Esophagus (tissue), 2 donors: ENCODE results near the gene UBE2M. TPM values are rescaled to one million over a fixed set of nuclear protein-coding genes. Genes with fewer than 3 reads are reported as not detected.
"Not testable (repeated sequence)": the region's sequence is repeated elsewhere in the genome, so short reads cannot be mapped to it uniquely, and the experiment has no call there.

Experiments
- H3K27ac ChIP-seq, 2 donors: one replicate each; pipeline ENCODE4 v1.5.1; 2013; ENCODE audit warnings: low read depth in 2 of 2, mild to moderate bottlenecking in 2 of 2, inconsistent platforms in 1 of 2, low read length in 1 of 2, moderate library complexity in 1 of 2
- H3K27me3 ChIP-seq, 2 donors: one replicate each; pipeline ENCODE4 v1.6.1; 2013; ENCODE audit warnings: low read length in 2 of 2, control low read depth in 1 of 2, mild to moderate bottlenecking in 1 of 2; ENCODE audit not compliant: insufficient read depth in 2 of 2, control insufficient read depth in 1 of 2
- H3K36me3 ChIP-seq, 2 donors: one replicate each; pipeline ENCODE4 v1.6.1; 2013; ENCODE audit warnings: low read length in 1 of 2; ENCODE audit not compliant: control insufficient read depth in 2 of 2, insufficient read depth in 2 of 2
- H3K4me1 ChIP-seq, 2 donors: one replicate each; pipeline ENCODE4 v1.6.1; 2013; ENCODE audit warnings: low read length in 1 of 2; ENCODE audit not compliant: control insufficient read depth in 2 of 2, insufficient read depth in 2 of 2
- H3K4me3 ChIP-seq, 2 donors: one replicate each; pipeline ENCODE4 v1.5.1; 2013; ENCODE audit warnings: low read length in 2 of 2, mild to moderate bottlenecking in 2 of 2, low read depth in 1 of 2, moderate library complexity in 1 of 2
- H3K9me3 ChIP-seq, 2 donors: one replicate each; pipeline ENCODE4 v1.6.1; 2013; ENCODE audit warnings: mild to moderate bottlenecking in 2 of 2, low read depth in 1 of 2, low read length in 1 of 2, moderate library complexity in 1 of 2; ENCODE audit not compliant: control insufficient read depth in 2 of 2, insufficient read depth in 1 of 2
- WGBS, 2 donors: extraction: QIAGEN DNeasy Blood & Tissue Kit; methylation state at CpG; one replicate each; pipeline ENCODE4 v1.1.7; 2013; 5-methylcytosine and 5-hydroxymethylcytosine counted together
- polyA plus RNA-seq, 2 donors: library from polyadenylated mRNA; stranded (reverse); fragments of 200-250 nt; gene quantifications; one replicate each; pipeline ENCODE4 v1.2.3, GENCODE V29; 2013
- donor health status: healthy with polysubstance abuse.
- donor health status: Bipolar disorder and iron deficiency.

The UBE2M gene
- polyA plus RNA-seq, 2 donors: 22.7 to 41.4 TPM

DNA sequence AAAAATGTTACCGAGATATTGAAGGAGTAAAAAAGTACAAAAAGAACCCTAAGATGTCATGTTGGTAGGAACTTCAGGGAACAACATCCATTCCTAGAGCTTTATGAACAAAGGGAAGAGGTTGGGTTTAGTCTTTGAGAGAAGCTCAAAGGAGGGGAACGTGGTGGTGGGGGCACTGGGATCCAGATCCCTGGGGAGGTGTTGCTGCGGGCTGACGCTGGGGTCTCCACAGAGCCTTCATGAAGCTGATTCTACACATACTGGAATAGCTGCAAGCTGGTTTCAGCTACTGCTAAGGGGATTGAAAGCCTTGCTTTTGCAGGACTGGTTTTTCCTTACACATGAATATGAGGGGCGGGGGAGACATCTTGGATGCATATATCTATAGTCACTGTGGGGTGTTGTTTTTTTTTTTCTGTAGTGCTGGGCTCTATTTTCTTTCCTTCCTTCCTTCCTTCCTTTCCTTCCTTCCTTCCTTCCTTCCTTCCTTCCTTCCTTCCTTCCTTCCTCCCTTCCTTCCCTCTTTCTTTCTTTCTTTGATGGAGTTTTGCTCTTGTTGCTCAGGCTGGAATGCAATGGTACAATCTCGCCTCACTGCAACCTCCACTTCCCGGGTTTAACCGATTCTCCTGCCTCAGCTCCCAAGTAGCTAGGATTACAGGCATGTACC, 21.2 kb upstream of the UBE2M start:
- peaks cover 0 to 4% of the 10 kb centered on the region in 2 donors for H3K4me1 ChIP-seq
- H3K4me3 ChIP-seq: no peak overlapping the region
- H3K9me3 ChIP-seq: no peaks in the 10 kb centered on the region
- H3K27ac ChIP-seq: no peak overlapping the region
- peaks cover 0 to 12% of the 10 kb centered on the region in 2 donors for H3K36me3 ChIP-seq
- no peaks in the 10 kb centered on the region for H3K27me3 ChIP-seq
- WGBS, 2 donors: 93 to 95% methylated on average over 8 of the region's 8 CpGs

GRCh38 chr19:58578012-58578925, 19.9 kb upstream of the UBE2M start:
- 83 to 84% methylated on average over 11 of the region's 11 CpGs for WGBS, 2 donors
- Histone ChIP-seq H3K27me3 (no peaks in the 10 kb centered on the region), H3K27ac (no peak overlapping the region), H3K9me3 (no peaks in the 10 kb centered on the region), H3K36me3 (peaks cover 0 to 12% of the 10 kb centered on the region in 2 donors), H3K4me1 (peaks cover 0 to 7% of the 10 kb centered on the region in 2 donors), H3K4me3 (no peak overlapping the region)

DNA sequence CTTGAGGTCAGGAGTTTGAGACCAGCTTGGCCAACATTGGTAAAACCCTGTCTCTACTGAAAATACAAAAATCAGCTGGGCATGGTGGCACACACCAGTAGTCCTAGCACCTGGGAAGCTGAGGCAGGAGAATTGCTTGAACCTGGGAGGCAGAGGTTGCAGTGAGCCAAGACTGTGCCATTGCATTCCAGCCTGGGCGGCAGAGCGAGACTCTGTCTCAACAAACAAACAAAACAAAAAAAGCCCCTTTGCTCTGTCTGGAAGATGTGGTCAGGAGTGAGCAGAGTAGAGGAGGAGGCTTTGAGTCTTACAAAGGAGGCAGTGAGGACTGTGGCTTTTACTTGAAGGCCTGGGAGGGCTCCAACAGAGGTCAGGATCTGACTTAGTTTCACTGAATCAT, 19.2 kb upstream of the UBE2M start:
- H3K9me3 ChIP-seq, H3K4me1 ChIP-seq, H3K27me3 ChIP-seq, H3K27ac ChIP-seq, H3K36me3 ChIP-seq, H3K4me3 ChIP-seq: not testable (repeated sequence)
- WGBS, 2 donors: 90 to 98% methylated on average over 2 of the region's 2 CpGs

GRCh38 chr19:58575183-58576041, 17.0 kb upstream of the UBE2M start:
- 0 to 1% methylated on average over 66 of the region's 66 CpGs for WGBS, 2 donors
- H3K27me3 ChIP-seq: no peaks in the 10 kb centered on the region
- H3K36me3 ChIP-seq: peaks cover 3 to 11% of the 10 kb centered on the region in 2 donors
- peak overlapping the region; percentile 84 to 86 for H3K4me3 ChIP-seq
- H3K27ac ChIP-seq: peak overlapping the region; percentile 94 to 96
- H3K9me3 ChIP-seq: no peaks in the 10 kb centered on the region
- peaks cover 4 to 7% of the 10 kb centered on the region in 2 donors for H3K4me1 ChIP-seq

GRCh38 chr19:58573658-58574164, 15.3 kb upstream of the UBE2M start:
- peaks cover 3 to 23% of the 10 kb centered on the region in 2 donors for H3K36me3 ChIP-seq
- H3K27ac ChIP-seq: peak overlapping the region; percentile 87 to 100
- 1 to 2% methylated on average over 20 of the region's 20 CpGs for WGBS, 2 donors
- H3K27me3 ChIP-seq: no peaks in the 10 kb centered on the region
- H3K4me1 ChIP-seq: peaks cover 4 to 7% of the 10 kb centered on the region in 2 donors
- no peaks in the 10 kb centered on the region for H3K9me3 ChIP-seq
- H3K4me3 ChIP-seq: peak overlapping the region; percentile 64 to 70

GRCh38 chr19:58572818-58573657, 14.6 kb upstream of the UBE2M start, which contains the start of gene MZF1:
Gene MZF1, minus strand, starts transcription at chr19:58573335. Its CDS starts 1,946 bp downstream, at chr19:58571389.
- WGBS, 2 donors: 0 to 1% methylated on average over 66 to 75 of the region's 75 CpGs
- Histone ChIP-seq H3K4me3 (peak within 1 kb of the TSS; percentile 64 to 70), H3K36me3 (peaks cover 3 to 23% of the 10 kb centered on the region in 2 donors), H3K9me3 (no peaks in the 10 kb centered on the region), H3K27ac (peak within 1 kb of the TSS; percentile 87 to 100), H3K4me1 (peaks cover 4 to 7% of the 10 kb centered on the region in 2 donors), H3K27me3 (no peaks in the 10 kb centered on the region)

GRCh38 chr19:58572026-58572817, 13.8 kb upstream of the UBE2M start:
- peaks cover 3 to 21% of the 10 kb centered on the region in 2 donors for H3K36me3 ChIP-seq
- peaks cover 4 to 7% of the 10 kb centered on the region in 2 donors for H3K4me1 ChIP-seq
- 37 to 45% methylated on average over 22 to 24 of the region's 24 CpGs for WGBS, 2 donors
- H3K9me3 ChIP-seq: no peaks in the 10 kb centered on the region
- no peaks in the 10 kb centered on the region for H3K27me3 ChIP-seq
- peak overlapping the region; percentile 87 to 100 for H3K27ac ChIP-seq
- peak overlapping the region; percentile 64 to 70 for H3K4me3 ChIP-seq

GRCh38 chr19:58571575-58571947, 13.2 kb upstream of the UBE2M start:
- no peak overlapping the region for H3K27ac ChIP-seq

More at GRCh38 chr19:58571575-58571947, 13.2 kb upstream of the UBE2M start:
- Histone ChIP-seq H3K4me3 (no peak overlapping the region), H3K4me1 (peaks cover 4 to 7% of the 10 kb centered on the region in 2 donors), H3K36me3 (peaks cover 3 to 21% of the 10 kb centered on the region in 2 donors), H3K27me3 (no peaks in the 10 kb centered on the region), H3K9me3 (no peaks in the 10 kb centered on the region)
- 95% methylated on average over 8 of the region's 8 CpGs for WGBS, 2 donors
